ENCODE results near the gene ADM5. TPM values are rescaled to one million over a fixed set of nuclear protein-coding genes. Genes with fewer than 3 reads are reported as not detected.

ADM5 gene
- total and polyA plus RNA-seq, 9 donors: 0.63 to 1.8 (median 1.1) TPM

DNA sequence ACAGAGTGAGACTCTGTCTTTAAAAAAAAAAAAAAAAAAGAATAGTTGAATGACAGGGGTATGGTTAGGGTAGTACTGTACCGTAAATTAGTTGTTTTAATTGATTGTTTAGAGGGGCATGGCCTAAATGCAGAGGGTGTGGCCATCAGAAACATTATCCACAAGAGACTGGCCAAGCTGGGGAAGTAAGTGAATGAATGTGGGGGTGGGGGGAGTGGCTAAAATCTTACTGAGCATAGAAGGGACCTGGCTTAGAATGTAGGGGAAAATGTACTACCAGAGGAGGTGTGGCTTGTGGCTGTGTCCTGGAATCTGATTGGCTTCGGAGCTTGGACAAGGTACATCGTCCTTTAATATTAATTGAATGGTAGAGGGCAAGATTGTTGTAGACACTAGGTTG lies 19.9 kb upstream of the ADM5 start:
- Histone ChIP-seq H3K27ac (ENCODE audit: low read length) (no peak overlapping the region), H3K36me3 (ENCODE audit: control insufficient read depth, insufficient read depth, low read length) (peaks cover 18% of the 10 kb centered on the region), H3K27me3 (ENCODE audit: control insufficient read depth, insufficient read depth, low read length) (no peaks in the 10 kb centered on the region), H3K4me1 (ENCODE audit: control insufficient read depth, insufficient read depth, low read length) (peaks cover 22% of the 10 kb centered on the region), H3K9me3 (replicated peaks; ENCODE audit: control insufficient read depth, low read depth, low read length) (no peaks in the 10 kb centered on the region), H3K4me3 (ENCODE audit: low read length) (no peak overlapping the region)
- no peak for DNase-seq
- 92% methylated on average over 3 of the region's 3 CpGs for WGBS (ENCODE audit: insufficient coverage)

DNA sequence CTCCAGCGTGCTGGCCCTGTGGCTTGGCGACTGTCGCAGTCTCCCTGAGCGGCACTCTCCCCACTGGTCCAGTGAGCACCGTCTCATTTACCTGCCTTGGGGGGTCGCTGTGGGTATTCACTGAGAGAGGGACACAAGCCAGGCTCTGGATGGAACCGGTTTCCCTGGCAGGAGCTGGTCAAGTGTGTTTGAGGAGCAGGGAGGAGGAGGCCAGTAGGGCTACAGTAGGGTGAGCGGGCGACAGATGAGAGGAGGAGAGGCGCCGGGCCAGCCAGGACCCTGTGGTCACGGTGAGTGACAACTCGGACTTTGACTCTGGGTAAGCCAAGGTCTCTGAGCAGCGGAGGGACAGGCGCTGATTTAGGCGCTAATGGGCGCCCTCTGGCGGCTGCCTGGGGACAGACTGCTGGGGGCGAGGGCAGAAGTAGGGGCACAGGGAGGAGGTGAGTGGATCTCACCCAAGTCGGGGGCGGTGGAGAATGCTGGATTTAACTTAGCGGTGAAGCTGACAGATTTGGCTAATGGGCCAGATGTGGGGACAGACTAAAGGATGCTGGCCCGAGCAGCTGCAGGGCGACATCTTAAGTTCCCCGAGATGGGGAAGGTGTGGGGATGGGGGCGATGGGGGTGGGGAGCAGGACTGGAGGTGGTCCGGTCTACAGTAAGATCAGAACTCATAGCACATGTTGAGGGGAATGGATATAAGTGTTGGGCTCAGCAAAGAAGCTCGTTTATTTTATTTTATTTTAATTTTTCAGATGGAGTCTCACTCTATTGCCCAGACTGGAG lies 17.1 kb upstream of the ADM5 start:
- DNase-seq: peak; percentile 72
- Histone ChIP-seq H3K4me3 (ENCODE audit: low read length) (no peak overlapping the region), H3K4me1 (ENCODE audit: control insufficient read depth, insufficient read depth, low read length) (peaks cover 10% of the 10 kb centered on the region), H3K36me3 (ENCODE audit: control insufficient read depth, insufficient read depth, low read length) (peaks cover 18% of the 10 kb centered on the region), H3K9me3 (replicated peaks; ENCODE audit: control insufficient read depth, low read depth, low read length) (no peaks in the 10 kb centered on the region), H3K27ac (ENCODE audit: low read length) (peak overlapping the region; percentile 35), H3K27me3 (ENCODE audit: control insufficient read depth, insufficient read depth, low read length) (no peaks in the 10 kb centered on the region)
- 12% methylated on average over 24 of the region's 28 CpGs for WGBS (ENCODE audit: insufficient coverage)

DNA sequence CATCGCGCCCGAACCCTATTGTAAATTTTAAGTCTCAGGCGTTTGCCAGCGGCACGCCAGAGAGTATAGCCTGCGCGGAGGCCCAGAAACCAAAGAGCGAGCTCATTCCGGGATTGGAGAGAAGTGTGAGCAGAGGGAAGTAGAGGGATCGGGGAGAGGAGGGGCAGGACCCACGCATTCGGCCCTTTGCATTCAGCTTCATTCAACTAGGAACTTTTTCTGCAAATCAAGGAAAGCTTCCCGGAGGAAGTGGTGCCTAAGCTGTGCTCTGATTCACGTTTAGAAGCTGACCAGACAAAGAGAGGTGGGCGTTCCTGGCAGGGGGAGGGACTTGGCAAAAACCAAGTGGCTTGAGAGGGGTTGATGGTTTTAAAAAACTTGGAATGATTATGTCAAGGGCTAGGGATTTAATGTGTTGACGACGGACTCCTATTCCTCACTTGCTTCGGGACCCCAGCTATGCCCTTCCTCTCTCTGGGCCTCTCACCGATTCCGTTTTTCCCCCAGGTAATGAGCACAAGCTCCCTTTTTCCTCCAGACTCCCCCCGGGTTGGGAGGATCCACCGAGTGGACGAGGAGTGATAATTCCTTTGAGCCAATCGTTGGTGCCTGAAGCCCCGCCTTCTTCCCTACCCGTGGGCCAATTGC lies 13.1 kb upstream of the ADM5 start:
- peaks cover 5% of the 10 kb centered on the region for H3K36me3 ChIP-seq (ENCODE audit: control insufficient read depth, insufficient read depth, low read length)
- H3K27me3 ChIP-seq (ENCODE audit: control insufficient read depth, insufficient read depth, low read length): no peaks in the 10 kb centered on the region
- no peaks in the 10 kb centered on the region for H3K9me3 ChIP-seq (replicated peaks; ENCODE audit: control insufficient read depth, low read depth, low read length)
- H3K4me3 ChIP-seq (ENCODE audit: low read length): peak overlapping the region; percentile 48
- peaks cover 44% of the 10 kb centered on the region for H3K4me1 ChIP-seq (ENCODE audit: control insufficient read depth, insufficient read depth, low read length)
- WGBS (ENCODE audit: insufficient coverage): under 1% methylated on average over 17 of the region's 27 CpGs
- DNase-seq: peak; percentile 97
- peak overlapping the region; percentile 98 for H3K27ac ChIP-seq (ENCODE audit: low read length)

DNA sequence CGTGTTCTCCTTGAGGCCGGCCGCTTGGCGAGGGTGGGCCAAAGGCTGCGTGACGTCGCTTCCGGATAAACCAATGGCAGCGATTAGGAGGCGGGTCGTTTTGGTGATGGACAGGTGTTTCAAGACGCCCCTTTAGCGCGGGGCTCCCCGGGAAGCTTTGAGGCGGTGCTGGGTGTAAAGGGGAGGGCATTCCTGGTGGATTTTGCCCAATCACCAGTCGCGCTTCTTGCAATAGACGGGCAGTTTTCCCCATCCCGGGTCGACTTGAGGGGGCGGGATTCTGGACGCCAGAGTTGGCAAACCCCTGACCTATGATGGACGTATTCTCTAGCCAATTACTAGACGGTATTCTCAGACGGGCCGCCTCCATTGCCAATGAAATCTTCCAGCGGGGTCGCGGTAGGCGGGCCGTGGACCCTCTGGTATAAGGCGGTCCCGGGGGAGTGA lies 12.6 kb upstream of the ADM5 start:
- 0% methylated on average over 33 of the region's 34 CpGs for WGBS (ENCODE audit: insufficient coverage)
- Histone ChIP-seq H3K27ac (ENCODE audit: low read length) (peak overlapping the region; percentile 99), H3K4me3 (ENCODE audit: low read length) (peak overlapping the region; percentile 100), H3K4me1 (ENCODE audit: control insufficient read depth, insufficient read depth, low read length) (peaks cover 44% of the 10 kb centered on the region), H3K36me3 (ENCODE audit: control insufficient read depth, insufficient read depth, low read length) (peaks cover 11% of the 10 kb centered on the region), H3K9me3 (replicated peaks; ENCODE audit: control insufficient read depth, low read depth, low read length) (no peaks in the 10 kb centered on the region), H3K27me3 (ENCODE audit: control insufficient read depth, insufficient read depth, low read length) (no peaks in the 10 kb centered on the region)
- DNase-seq: peak; percentile 100

DNA sequence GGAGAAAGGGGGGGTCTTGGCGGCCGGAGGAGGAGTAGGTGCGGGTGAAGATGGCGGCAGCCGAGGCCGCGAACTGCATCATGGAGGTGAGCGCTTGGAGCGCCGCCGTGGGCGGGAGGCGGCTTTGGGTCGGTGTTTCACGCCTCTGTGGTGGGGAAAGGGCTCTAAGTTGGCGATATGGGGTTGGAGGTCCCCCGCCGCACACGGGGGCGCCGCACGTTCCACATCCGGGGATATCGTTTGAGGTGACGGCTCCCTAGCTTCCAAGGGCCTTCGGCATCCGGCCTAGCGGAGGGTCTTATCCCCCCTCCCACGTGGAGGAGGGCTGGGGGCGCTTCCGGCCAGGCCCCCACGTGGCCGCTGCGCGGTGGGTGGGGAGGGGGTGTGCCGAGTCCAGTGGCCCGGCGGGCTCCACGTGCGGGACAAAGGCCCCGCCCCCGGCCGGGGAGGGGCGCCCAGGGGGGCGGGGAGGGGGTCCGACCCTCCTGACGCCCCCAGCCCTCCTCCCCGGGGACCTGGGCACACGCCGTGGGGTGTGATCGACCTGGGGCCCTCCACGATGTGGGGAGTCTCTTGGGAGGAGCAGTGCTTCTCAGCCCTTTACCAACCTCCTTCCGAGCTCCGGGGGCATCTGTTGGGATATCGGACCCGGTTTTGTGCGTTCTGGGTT lies 12.0 kb upstream of the ADM5 start, which contains the start of gene PRMT1:
PRMT1 (plus strand) TSS at position 41 of the 670 bp plus-strand sequence; CDS start at position 51, 10 bp downstream.
- 0% methylated on average over 24 of the region's 57 CpGs for WGBS (ENCODE audit: insufficient coverage)
- Histone ChIP-seq H3K36me3 (ENCODE audit: control insufficient read depth, insufficient read depth, low read length) (peaks cover 16% of the 10 kb centered on the region), H3K27ac (ENCODE audit: low read length) (peak within 1 kb of the TSS; percentile 99), H3K4me1 (ENCODE audit: control insufficient read depth, insufficient read depth, low read length) (peaks cover 41% of the 10 kb centered on the region), H3K4me3 (ENCODE audit: low read length) (peak within 1 kb of the TSS; percentile 100), H3K27me3 (ENCODE audit: control insufficient read depth, insufficient read depth, low read length) (no peaks in the 10 kb centered on the region), H3K9me3 (replicated peaks; ENCODE audit: control insufficient read depth, low read depth, low read length) (no peaks in the 10 kb centered on the region)
- peak; percentile 83 for DNase-seq

DNA sequence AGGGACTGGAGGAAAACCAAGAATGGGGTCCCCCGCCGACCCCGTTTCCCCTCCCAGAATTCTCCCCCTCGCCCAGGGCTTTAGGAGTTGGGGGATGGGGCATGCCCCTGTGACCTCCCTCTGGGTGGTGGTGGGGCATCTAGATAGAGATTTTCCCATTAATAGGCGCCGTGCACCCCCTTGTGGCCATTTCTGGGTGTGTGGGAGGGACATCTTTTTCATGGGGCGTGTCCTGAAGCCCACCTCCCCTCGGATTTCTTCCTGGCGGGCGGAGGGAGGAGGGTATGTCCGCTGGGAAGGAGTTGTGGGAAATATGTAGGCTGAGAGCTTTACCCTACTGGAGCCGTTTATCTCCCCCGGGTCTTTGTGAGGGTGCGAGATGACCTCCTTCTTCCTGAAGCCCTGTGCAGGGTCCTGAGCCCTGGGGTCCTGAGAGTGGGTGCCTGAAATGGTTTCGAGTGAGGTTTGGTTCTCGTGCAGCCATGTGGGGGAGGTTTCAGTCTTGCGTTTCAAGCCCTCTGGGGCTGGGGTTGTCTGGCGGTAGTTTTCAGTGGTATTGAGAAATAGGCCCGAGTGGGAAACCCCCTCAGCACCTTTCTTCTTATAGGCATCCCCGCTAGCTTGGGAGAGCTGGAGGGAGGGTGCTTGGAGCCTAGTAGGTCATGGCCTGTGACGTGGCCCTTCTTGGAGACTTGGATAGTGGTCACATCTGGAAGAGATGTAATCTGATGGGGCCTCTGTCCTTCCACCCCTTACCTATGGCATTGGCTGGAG lies 11.3 kb upstream of the ADM5 start:
- 1% methylated on average over 8 of the region's 21 CpGs for WGBS (ENCODE audit: insufficient coverage)
- Histone ChIP-seq H3K4me3 (ENCODE audit: low read length) (peak overlapping the region; percentile 100), H3K27ac (ENCODE audit: low read length) (peak overlapping the region; percentile 99), H3K27me3 (ENCODE audit: control insufficient read depth, insufficient read depth, low read length) (no peaks in the 10 kb centered on the region), H3K36me3 (ENCODE audit: control insufficient read depth, insufficient read depth, low read length) (peaks cover 23% of the 10 kb centered on the region), H3K9me3 (replicated peaks; ENCODE audit: control insufficient read depth, low read depth, low read length) (no peaks in the 10 kb centered on the region), H3K4me1 (ENCODE audit: control insufficient read depth, insufficient read depth, low read length) (peaks cover 41% of the 10 kb centered on the region)
- peak; percentile 87 for DNase-seq

DNA sequence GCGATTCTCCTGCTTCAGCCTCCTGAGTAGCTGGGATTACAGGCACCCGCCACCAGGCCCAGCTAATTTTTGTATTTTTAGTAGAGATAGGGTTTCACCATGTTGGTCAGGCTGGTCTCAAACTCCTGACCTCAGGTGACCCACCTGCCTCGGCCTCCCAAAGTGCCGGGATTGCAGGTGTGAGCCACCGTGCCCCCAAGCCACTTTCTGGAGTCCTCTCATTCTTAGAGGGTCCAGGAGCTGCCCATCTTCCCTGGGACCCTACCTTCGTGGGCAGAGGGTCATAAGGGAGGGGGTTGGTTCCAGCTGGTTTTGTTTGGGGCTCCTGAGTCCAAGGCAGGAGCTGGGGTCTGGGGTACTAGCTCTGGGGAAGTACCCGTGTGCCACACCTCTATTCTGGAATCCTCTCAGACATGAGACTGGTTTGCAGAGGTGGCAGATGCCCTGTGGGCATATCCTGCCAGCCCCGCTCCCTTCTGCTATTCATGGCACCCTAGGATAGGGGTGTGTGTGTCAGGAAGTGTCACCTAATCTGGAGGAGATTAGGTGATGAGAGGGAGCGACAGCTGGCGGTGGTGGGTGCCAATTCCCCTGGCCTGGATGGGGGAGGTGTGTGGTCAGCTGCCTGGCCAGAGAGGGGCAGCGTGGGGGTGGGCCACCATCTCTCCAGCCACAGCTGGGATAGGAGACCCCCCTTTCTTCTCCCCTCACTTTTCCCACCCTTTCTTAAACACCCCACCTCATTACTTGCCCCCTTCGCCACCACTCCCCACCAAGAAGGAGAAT lies 10.2 kb upstream of the ADM5 start:
- Histone ChIP-seq H3K27me3 (ENCODE audit: control insufficient read depth, insufficient read depth, low read length) (no peaks in the 10 kb centered on the region), H3K36me3 (ENCODE audit: control insufficient read depth, insufficient read depth, low read length) (peaks cover 32% of the 10 kb centered on the region), H3K4me1 (ENCODE audit: control insufficient read depth, insufficient read depth, low read length) (peaks cover 41% of the 10 kb centered on the region), H3K27ac (ENCODE audit: low read length) (peak overlapping the region; percentile 89), H3K9me3 (replicated peaks; ENCODE audit: control insufficient read depth, low read depth, low read length) (no peaks in the 10 kb centered on the region), H3K4me3 (ENCODE audit: low read length) (no peak overlapping the region)
- DNase-seq: peak; percentile 73
- 92% methylated on average over 1 of the region's 12 CpGs for WGBS (ENCODE audit: insufficient coverage)

DNA sequence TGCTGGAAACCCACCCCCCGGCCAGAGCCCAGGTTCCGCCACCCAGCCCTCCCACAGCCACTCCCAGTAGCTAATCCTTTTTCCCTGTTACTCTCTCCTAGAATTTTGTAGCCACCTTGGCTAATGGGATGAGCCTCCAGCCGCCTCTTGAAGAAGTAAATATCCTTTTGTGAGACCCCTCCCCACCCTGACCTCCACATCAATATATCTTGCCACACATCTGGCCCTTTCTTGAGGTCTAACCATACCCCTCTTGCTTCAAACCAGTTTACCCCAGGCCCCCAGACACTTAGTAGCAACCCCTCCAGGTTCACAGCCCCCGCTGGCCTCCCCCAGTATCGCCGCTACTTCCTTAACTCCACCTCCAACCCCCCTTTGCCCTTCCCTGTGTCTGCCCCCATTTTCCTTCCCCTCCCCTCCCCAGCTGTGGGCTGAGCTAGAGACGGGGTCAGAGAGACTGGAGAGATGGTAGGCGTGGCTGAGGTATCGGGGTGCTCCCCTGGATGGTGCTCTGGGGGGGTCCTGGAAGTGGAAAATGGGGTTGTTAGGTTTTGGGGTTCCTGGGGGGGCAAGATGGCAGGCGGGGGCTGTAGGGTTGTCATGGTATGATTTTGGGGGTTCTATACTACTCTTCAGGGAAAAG lies 9.5 kb upstream of the ADM5 start:
- H3K4me1 ChIP-seq (ENCODE audit: control insufficient read depth, insufficient read depth, low read length): peaks cover 41% of the 10 kb centered on the region
- 49% methylated on average over 4 of the region's 10 CpGs for WGBS (ENCODE audit: insufficient coverage)
- H3K27ac ChIP-seq (ENCODE audit: low read length): peak overlapping the region; percentile 89

More for the DNA sequence above, 9.5 kb upstream of the ADM5 start:
- Histone ChIP-seq H3K4me3 (ENCODE audit: low read length) (peak overlapping the region; percentile 0), H3K36me3 (ENCODE audit: control insufficient read depth, insufficient read depth, low read length) (peaks cover 40% of the 10 kb centered on the region), H3K9me3 (replicated peaks; ENCODE audit: control insufficient read depth, low read depth, low read length) (no peaks in the 10 kb centered on the region), H3K27me3 (ENCODE audit: control insufficient read depth, insufficient read depth, low read length) (no peaks in the 10 kb centered on the region)
- DNase-seq: no peak
